GM03348 (cell line): ENCODE results near the gene GPR137C.
"Not testable (repeated sequence)": the region's sequence is repeated elsewhere in the genome, so short reads cannot be mapped to it uniquely, and the experiment has no call there.

Experiments
- DNase-seq: peaks from one replicate; pipeline ENCODE4 v3.0.0; 2012; ENCODE audit warnings: low spot score

The GPR137C gene

GRCh38 chr14:52563120-52563519 lies 10.5 kb downstream of the GPR137C start:
- DNase-seq, result peak; percentile 40

- DNase-seq, result not testable (repeated sequence)
These were observed 15.8 kb downstream of the GPR137C start for GRCh38 chr14:52568454-52568853.

GRCh38 chr14:52575858-52576257 lies 23.2 kb downstream of the GPR137C start:
- DNase-seq, result no peak

DNA sequence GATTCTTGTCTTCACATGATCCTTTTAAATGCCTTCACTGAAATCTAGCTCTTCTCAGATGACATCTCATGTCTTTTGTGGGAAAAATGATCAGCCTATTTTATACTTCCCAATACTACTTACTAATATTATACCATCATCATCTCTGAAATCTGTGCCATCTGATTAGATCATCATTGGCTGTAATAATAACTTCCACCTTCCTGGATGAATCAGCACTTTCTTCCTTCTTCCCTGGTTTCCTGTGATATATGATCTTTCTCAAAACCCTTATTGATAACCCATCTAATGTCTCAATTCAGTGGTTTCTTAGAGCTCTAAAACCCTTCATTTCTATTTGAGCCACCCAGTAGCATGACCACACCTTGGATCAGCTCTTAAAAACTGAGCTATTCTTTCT lies 30.9 kb downstream of the GPR137C start:
- no peak for DNase-seq

DNA sequence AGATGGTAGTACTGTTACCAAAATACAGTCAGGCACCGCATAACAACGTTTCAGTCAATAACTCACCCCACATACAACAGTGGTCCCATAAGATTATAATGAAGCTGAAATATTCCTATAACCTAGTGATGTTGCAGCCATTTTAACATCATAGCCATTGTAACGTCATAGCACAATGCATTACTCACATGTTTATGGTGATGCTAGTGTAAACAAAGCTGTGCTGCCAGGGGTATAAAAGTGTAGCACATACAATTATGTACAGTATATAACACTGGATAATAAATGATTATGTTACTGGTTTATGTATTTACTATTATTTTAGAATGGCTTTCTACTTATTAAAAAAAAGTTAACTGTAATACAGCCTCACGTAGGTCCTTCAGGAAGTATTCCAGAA lies 37.0 kb downstream of the GPR137C start:
- no peak for DNase-seq

DNA sequence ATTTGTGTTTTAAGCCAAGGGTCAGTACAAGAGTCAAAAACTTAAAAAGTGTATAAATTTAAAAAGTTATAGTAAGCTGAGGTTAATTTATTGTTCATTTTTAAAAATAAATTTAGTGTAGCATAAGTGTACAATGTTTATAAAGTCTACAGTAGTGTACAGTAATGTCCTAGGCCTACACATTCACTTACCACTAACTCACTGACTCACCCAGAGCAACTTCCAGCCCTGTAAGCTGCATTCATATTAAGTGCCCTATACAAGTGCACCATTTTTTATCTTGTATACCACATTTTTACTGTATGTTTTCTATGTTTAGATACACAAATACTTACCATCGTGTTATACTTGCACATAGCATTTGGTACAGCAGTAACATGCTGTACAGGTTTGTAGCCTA lies 37.7 kb downstream of the GPR137C start:
- DNase-seq, result no peak

- no peak for DNase-seq
These were observed 43.7 kb downstream of the GPR137C start for GRCh38 chr14:52596320-52596719.

DNA sequence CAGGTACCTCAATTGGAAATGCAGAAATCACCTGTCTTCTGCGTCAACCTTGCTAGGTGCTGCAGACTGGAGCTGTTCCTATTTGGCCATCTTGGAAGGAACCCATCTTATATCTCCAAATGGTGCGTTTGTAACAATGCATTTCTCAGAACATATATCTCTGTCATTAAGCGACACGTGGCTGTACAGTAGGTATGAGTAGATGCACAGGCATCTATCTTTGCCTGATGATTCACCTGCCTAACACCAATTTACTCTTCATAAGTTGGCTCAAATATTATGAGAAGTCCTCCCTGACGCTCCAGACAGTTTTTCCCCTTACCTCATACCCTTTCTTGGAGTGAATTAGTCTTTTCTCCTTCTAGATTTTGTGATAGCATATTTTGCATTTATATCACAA lies 44.2 kb downstream of the GPR137C start:
- DNase-seq, result no peak

DNA sequence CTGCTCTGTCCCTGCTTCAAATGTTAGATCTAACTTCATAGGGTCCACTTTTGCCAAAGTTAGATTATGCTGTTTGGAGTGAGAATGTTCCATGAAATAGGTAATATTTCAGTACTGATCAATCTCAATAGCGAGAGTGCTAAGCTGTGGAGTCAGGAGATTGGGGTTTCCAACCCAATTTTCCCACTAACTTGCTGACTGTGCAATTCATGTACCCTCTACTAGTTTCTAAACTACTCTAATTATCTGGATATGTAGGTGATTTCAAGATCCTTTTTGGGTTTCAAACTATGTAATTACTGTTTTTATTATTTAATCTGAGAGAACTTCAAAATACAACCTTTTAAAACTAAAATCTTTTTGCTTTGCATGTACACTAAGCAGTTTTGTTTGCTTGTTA lies 45.9 kb downstream of the GPR137C start:
- no peak for DNase-seq

DNA sequence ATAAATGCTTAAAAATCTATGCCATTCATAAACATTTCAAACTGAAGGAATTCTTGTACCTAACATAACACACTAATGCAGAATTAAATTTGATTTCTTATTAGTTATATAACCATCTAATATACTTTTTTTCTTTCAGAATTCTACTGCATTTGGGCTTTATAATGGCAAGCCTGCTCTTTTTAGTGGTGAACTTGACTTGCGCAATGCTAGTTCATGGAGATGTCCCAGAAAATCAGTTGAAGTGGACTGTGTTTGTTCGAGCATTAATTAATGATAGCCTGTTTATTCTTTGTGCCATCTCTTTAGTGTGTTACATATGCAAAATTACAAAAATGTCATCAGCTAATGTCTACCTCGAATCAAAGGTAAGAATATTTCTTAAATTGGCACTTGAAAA lies 47.3 kb downstream of the GPR137C start:
- DNase-seq, result no peak

DNA sequence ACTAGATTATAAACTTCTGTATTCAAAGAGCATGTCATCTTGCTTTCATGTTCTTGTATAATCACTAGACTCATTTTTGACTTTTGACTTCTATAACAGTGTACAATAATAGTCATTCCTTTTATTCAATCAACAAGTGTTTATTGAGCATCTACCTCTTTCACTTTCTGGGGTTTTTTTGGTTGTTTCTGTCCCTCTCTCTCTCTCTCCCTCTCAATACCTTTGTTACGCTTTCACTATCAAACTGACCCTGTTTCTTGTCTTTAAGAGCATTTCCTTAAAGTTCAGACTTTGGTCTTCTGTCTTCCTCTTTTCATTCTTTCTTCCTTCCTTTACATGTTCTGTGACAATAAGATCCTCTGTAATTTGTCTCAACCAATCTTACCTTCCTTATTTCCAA lies 49.5 kb downstream of the GPR137C start:
- no peak for DNase-seq

GRCh38 chr14:52607061-52607460 lies 54.4 kb downstream of the GPR137C start:
- no peak for DNase-seq

DNA sequence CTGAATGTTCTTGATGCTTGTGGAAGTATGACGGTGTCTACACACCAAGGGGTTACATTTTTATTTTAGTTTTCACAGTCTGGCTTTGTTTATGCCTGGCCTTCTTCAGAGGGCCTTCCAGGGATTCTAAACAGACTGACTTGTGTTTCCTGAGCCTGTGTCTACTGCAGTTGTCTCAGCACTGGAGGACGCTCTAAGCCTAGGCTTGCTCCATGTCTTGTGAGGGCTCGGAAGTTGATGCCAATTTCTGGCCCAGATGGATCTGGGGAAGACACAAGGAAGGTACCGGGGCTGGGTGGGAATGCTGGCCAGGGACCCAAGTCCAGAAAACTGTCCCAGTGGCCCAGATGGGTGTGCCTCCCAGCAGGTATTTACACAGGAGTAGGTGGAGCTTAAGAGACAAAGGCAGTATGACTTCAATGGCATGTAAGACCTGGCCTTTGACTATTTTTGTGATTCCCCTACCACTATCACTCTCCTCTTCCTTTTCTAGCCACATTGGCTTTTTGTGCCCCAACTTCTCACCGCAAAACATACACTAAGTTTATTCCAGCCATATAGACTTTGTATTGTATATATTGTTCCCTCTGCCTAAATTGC lies 56.9 kb downstream of the GPR137C start:
- DNase-seq, result no peak

GRCh38 chr14:52610187-52610586 lies 57.6 kb downstream of the GPR137C start:
- DNase-seq, result no peak

DNA sequence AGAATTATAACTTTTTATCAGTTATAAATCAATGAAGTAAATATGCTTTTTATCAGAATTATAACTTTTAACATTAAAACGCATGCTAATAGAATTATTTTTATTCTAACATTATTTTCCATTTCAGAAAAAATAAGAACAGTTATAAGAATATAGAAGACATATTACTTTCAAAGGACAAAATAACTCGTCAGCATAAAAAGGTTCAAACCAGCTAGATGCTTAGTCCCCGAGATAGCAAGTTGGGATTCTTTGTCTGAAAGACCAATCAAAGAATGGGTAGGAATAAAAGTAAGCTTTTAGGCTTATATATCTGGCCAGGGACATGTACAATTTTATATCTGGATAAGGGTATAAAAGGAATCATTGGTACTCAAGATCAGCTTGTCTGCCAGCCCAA lies 66.0 kb downstream of the GPR137C start:
- no peak for DNase-seq

DNA sequence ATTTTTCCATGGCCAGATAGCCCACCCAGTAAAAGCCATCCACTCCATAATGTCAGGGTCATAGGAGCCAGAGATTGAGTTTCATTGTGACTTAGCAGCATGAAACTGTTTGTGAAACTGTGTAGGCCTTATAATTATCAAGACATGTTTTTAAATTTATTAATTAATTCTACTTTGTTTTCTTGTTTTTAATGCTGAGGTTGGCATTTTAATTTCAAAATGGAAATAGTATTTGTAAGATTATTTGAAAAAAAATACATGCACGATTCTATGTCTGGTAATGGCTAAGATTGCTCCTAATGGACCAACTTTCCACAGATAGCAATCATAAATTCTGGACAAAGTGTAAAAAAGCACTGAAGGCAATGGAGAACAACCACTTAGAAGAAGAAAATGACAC lies 67.1 kb downstream of the GPR137C start:
- no peak for DNase-seq

GRCh38 chr14:52640137-52640536 lies 87.5 kb downstream of the GPR137C start:
- DNase-seq, result no peak

DNA sequence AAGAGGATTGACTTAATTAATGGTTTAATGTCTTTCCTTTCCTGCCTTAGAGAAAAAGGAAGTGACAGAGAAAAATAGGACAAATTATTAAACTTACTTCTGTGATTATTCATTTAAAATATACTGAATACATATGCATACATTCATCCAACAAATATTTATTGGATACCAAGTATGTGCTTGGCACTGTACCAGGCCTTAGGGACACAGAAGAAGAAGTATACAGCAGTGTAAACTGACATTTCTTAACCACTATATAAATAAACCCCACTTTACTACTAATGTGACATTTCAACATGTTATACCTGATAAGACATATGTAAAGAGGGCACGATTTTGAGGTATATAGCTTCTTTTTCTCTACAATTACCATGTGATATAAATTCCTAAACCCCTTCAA lies 89.1 kb downstream of the GPR137C start:
- no peak for DNase-seq

GRCh38 chr14:52649511-52649910 lies 96.9 kb downstream of the GPR137C start:
- no peak for DNase-seq

- no peak for DNase-seq
These were observed 98.1 kb downstream of the GPR137C start for GRCh38 chr14:52650774-52651173.

- no peak for DNase-seq
These were observed 104.3 kb downstream of the GPR137C start for GRCh38 chr14:52656905-52657304.

DNA sequence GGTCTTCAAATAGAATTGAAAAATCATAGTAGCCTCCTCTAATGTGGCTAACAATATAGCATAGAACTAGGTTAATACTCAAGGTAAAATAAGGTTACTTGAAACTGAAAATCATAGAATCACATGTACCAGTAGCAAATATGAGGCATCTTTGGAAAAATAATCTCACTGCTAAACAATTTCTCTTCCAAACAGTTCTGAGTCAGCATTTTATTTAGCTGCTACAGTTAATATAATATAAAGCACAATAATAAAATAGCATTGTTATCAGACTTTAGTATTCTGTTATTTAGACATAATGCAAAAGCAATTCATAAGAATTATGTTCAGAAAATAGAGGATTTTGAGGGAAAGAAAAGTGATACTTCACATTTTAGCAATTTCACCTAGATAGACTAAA lies 107.7 kb downstream of the GPR137C start:
- no peak for DNase-seq

- no peak for DNase-seq
These were observed 108.2 kb downstream of the GPR137C start for GRCh38 chr14:52660832-52661231.

DNA sequence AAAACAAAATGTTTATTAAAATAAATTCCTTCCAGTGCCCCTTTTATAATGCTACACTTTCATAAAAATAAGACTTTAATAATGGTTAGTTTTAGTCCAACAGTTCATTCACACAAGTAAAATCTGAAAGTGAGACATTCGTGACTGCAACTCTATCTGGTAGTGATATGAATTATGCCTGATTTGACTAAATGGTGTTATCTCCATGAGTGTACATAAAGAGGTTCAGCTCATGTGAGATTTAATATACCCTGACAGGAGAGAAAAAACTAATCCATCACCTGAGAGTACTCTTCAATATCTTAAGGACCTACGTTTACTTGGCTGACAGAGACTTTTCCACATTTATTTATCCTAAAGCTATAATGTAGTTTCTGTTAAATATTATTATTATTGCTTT lies 108.7 kb downstream of the GPR137C start:
- no peak for DNase-seq

DNA sequence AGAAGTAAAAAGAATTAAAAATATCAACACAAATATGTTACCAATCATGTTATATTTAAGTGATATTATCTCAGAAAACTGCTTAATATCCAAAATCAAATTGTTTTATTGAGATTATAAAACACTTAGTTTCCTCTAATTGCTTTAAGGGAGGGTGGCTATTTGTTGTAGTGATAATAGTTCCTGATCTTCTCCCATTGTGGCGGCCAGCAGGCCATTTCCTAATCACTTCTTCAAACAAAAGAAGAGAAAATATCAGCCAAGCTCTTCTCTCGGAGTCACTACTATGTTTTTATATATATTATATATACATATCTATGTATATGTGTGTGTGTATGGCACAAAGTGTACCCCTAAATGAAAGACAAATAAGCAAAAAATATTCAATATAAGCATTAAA lies 111.2 kb downstream of the GPR137C start:
- DNase-seq, result no peak
